GM10266 (cell line): ENCODE data around the gene CYP4F22.

Experiments
- DNase-seq: peaks from one replicate; pipeline ENCODE4 v3.0.0; 2012; ENCODE audit errors: extremely low spot score
- CTCF ChIP-seq: IDR thresholded peaks from 2 replicates; pipeline ENCODE4 v1.5.1; 2012; ENCODE audit warnings: mild to moderate bottlenecking, low read depth; ENCODE audit not compliant: control insufficient read depth, insufficient read depth; ENCODE audit errors: missing control alignments

CYP4F22 gene

GRCh38 chr19:15516363-15516762 is 8.0 kb downstream of the CYP4F22 start:
- no peak for DNase-seq
- no peak for TF ChIP-seq CTCF

DNA sequence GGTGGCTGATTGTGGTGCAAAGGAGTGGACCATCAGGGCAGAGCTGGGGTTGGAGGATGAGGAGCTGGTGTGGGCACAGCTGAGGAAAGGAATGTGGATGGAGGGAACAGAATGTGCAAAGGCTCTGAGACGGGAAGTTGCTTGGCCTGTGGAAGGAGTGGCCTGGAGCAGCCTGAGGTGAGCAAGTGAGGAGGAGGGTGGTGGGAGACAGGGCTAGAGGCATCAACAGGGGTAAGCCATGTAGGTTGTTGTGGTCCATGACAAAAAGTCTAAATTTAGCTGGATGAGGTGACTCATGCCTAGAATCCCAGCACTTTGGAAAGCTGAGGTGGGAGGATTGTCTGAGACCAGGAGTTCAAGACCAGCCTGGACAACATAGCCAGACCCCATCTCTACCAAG is 9.5 kb downstream of the CYP4F22 start:
- no peak for DNase-seq
- no peak for TF ChIP-seq CTCF

- TF ChIP-seq CTCF = no peak
- no peak for DNase-seq
These were observed 11.2 kb downstream of the CYP4F22 start for GRCh38 chr19:15519433-15519976.

- no peak for TF ChIP-seq CTCF
- no peak for DNase-seq
These were observed 16.5 kb downstream of the CYP4F22 start for GRCh38 chr19:15524781-15525180.

- TF ChIP-seq CTCF = no peak
- no peak for DNase-seq
These were observed 17.0 kb downstream of the CYP4F22 start for GRCh38 chr19:15525291-15525690.

- DNase-seq = no peak
- no peak for TF ChIP-seq CTCF
These were observed 18.1 kb downstream of the CYP4F22 start for GRCh38 chr19:15526408-15526807.

DNA sequence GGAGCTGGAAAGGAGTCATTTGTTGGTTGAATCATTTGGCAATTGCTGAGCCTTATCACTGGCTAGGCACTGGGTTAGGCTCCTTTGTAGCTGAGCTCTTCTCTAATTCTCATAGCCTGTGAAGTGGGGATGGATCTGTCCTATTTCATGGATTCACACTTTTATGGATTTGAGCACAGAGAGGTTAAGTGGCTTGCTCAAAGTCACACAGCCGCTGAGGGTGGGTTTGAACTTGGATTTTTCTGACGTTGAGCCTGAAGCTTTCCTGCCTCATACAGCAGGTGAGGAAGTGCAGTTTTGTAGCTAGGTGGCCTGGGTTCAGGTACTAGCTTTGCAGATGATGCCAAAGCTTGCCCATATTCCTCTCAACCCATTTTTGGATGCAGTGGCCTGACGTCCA is 19.4 kb downstream of the CYP4F22 start:
- DNase-seq = no peak
- TF ChIP-seq CTCF = no peak
